Breast epithelium (tissue), 3 donors: Measurements from ENCODE around the gene ERMP1.

Experiments used
- POLR2A ChIP-seq: fragments of 450-650 bp; IDR thresholded peaks from one replicate; pipeline ENCODE4 v1.6.1; 2016; ENCODE audit warnings: antibody characterized with exemption, mild to moderate bottlenecking, moderate library complexity
- POLR2AphosphoS5 ChIP-seq, 3 donors: sonication (generic); formaldehyde crosslinking; IDR thresholded peaks; one replicate each; pipeline ENCODE4 v1.6.1; 2017; ENCODE audit warnings: antibody characterized with exemption in 3 of 3
- TF ChIP-seq, protein P1 (sequence below), 3 donors: fragments of 450-650 bp; IDR thresholded peaks; one replicate each; pipeline ENCODE4 v1.5.1; 2016 to 2017; ENCODE audit warnings: antibody characterized with exemption in 3 of 3, mild to moderate bottlenecking in 3 of 3, moderate library complexity in 3 of 3

- TF ChIP-seq POLR2AphosphoS5 (IDR thresholded peaks at IDR 0.05) (no peak), POLR2A (no peak)
- TF ChIP-seq, protein P1, sequence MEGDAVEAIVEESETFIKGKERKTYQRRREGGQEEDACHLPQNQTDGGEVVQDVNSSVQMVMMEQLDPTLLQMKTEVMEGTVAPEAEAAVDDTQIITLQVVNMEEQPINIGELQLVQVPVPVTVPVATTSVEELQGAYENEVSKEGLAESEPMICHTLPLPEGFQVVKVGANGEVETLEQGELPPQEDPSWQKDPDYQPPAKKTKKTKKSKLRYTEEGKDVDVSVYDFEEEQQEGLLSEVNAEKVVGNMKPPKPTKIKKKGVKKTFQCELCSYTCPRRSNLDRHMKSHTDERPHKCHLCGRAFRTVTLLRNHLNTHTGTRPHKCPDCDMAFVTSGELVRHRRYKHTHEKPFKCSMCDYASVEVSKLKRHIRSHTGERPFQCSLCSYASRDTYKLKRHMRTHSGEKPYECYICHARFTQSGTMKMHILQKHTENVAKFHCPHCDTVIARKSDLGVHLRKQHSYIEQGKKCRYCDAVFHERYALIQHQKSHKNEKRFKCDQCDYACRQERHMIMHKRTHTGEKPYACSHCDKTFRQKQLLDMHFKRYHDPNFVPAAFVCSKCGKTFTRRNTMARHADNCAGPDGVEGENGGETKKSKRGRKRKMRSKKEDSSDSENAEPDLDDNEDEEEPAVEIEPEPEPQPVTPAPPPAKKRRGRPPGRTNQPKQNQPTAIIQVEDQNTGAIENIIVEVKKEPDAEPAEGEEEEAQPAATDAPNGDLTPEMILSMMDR (IDR thresholded peaks at IDR 0.05), result no peak
These were observed 813 bp downstream of the ERMP1 start for GRCh38 chr9:5832071-5832537.
